Keratinocyte (primary cell): ENCODE results near the gene ZNF33A. TPM values are rescaled to one million over a fixed set of nuclear protein-coding genes. Genes with fewer than 3 reads are reported as not detected.

Experiments used
- DNase-seq: peaks from one replicate; pipeline ENCODE4 v3.0.0-alpha.2; 2011; ENCODE audit warnings: low read depth, missing footprints, low spot score
- FAIRE-seq: peaks from 2 replicates; lab custom pipeline; 2011; peaks lifted over from hg19 to GRCh38; lab: Jason Lieb, UNC
- H2AFZ ChIP-seq: 2 replicates; pipeline ENCODE4 v1.6.0; 2012; ENCODE audit warnings: low read length, control low read depth, inconsistent platforms; ENCODE audit not compliant: control insufficient read depth
- H3K27ac ChIP-seq: 2 replicates; pipeline ENCODE4 v1.5.1; 2011; ENCODE audit warnings: low read length; ENCODE audit not compliant: control insufficient read depth, insufficient read depth
- H3K27me3 ChIP-seq: 3 replicates; pipeline ENCODE4 v1.6.0; 2011; ENCODE audit warnings: low read length; ENCODE audit not compliant: control insufficient read depth, insufficient read depth; ENCODE audit errors: extremely low read depth
- H3K36me3 ChIP-seq, 2 experiments: 2 replicates in 1 of 2; 3 replicates in 1 of 2; pipeline ENCODE4 v1.5.1; 2011; ENCODE audit warnings: low read length in 2 of 2, mild to moderate bottlenecking in 1 of 2; ENCODE audit not compliant: control insufficient read depth in 2 of 2, insufficient read depth in 2 of 2; ENCODE audit errors: extremely low read depth in 1 of 2
- H3K4me1 ChIP-seq: 3 replicates; pipeline ENCODE4 v1.5.1; 2011; ENCODE audit warnings: low read length; ENCODE audit not compliant: control insufficient read depth, insufficient read depth; ENCODE audit errors: extremely low read depth
- H3K4me2 ChIP-seq: 3 replicates; pipeline ENCODE4 v1.6.0; 2011; ENCODE audit warnings: low read depth, low read length; ENCODE audit not compliant: control insufficient read depth, insufficient read depth; ENCODE audit errors: extremely low read depth
- H3K4me3 ChIP-seq, 3 experiments: fragments of 200-600 bp in 1 of 3; sonication (generic) in 1 of 3; 2 replicates in 2 of 3; 3 replicates in 1 of 3; pipeline ENCODE4 v1.5.1; 2011 to 2016; ENCODE audit warnings: low read length in 3 of 3, mild to moderate bottlenecking in 3 of 3, control low read depth in 2 of 3, inconsistent platforms in 1 of 3, low read depth in 1 of 3, mixed read lengths in 1 of 3, mixed run types in 1 of 3, moderate library complexity in 1 of 3; ENCODE audit not compliant: control insufficient read depth in 2 of 3, insufficient read depth in 2 of 3; ENCODE audit errors: extremely low read depth in 1 of 3
- H3K79me2 ChIP-seq: 2 replicates; pipeline ENCODE4 v1.6.0; 2012; ENCODE audit warnings: low read length; ENCODE audit not compliant: control insufficient read depth, insufficient read depth
- H3K9ac ChIP-seq: 3 replicates; pipeline ENCODE4 v1.6.0; 2011; ENCODE audit warnings: low read length; ENCODE audit not compliant: control insufficient read depth, insufficient read depth; ENCODE audit errors: extremely low read depth
- H3K9me1 ChIP-seq: 3 replicates; pipeline ENCODE4 v1.6.0; 2011; ENCODE audit warnings: low read length; ENCODE audit not compliant: control insufficient read depth, insufficient read depth; ENCODE audit errors: extremely low read depth
- H3K9me3 ChIP-seq: 2 replicates; pipeline ENCODE4 v1.5.1; 2012; ENCODE audit warnings: low read depth, low read length; ENCODE audit not compliant: control insufficient read depth
- H4K20me1 ChIP-seq: 3 replicates; pipeline ENCODE4 v1.6.0; 2011; ENCODE audit warnings: low read length; ENCODE audit not compliant: control insufficient read depth, insufficient read depth; ENCODE audit errors: extremely low read depth
- CTCF ChIP-seq, 3 experiments: IDR thresholded peaks in 1 of 3; conservative IDR thresholded peaks in 1 of 3; optimal IDR thresholded peaks in 1 of 3; 2 replicates in 2 of 3; 3 replicates in 1 of 3; pipeline versions ENCODE3 to v1.5.1; 2011; ENCODE audit warnings: low read length in 3 of 3, mild to moderate bottlenecking in 3 of 3, moderate library complexity in 2 of 3, control low read depth in 1 of 3, inconsistent platforms in 1 of 3; ENCODE audit not compliant: insufficient read depth in 2 of 3; ENCODE audit errors: extremely low read depth in 1 of 3
- EZH2 ChIP-seq: IDR thresholded peaks from one replicate; pipeline ENCODE4 v1.6.1; 2012; ENCODE audit warnings: inconsistent platforms, mild to moderate bottlenecking, low read length, moderate library complexity
- dilution Hi-C: fragments of 300-500 bp; cut with MboI; formaldehyde crosslinking; loops from one replicate; pipeline ENCODE4 v1.7.0; 2020; ENCODE audit warnings: low sequenced_read_pairs; ENCODE audit not compliant: extremely low pct_ligation_motif_present
- polyA minus RNA-seq, 3 experiments: library from RNA; depleted of rRNA, polyadenylated mRNA; stranded (reverse); fragments of >200 nt; gene quantifications; 1 replicate in 1 of 3; 2 replicates in 1 of 3; 3 replicates in 1 of 3; pipeline ENCODE4 v1.2.3, GENCODE V29; 2011
- polyA plus RNA-seq, 5 experiments: library from polyadenylated mRNA; depleted of rRNA in 3 of 5; stranded (reverse) in 3 of 5; stranded (forward) in 1 of 5; unstranded in 1 of 5; fragments of >200 nt; gene quantifications; 1 replicate in 1 of 5; 2 replicates in 3 of 5; 3 replicates in 1 of 5; pipeline versions ENCODE4 v1.2.1 to v1.2.3, GENCODE V29; 2011 to 2012; ENCODE audit warnings: missing spikeins in 2 of 5, low read depth in 1 of 5, low replicate concordance in 1 of 5

The ZNF33A gene
- 8.9 to 14.3 TPM (median 12.3 TPM) in 3 replicates for polyA plus RNA-seq
- polyA plus RNA-seq (2011; ENCODE audit: low read depth): 12.9 TPM
- polyA plus RNA-seq (2011; cell fraction: cytosol; rRNA removed): 5.2 and 8.9 TPM in 2 replicates
- 16.8 and 17.6 TPM in 2 replicates for polyA plus RNA-seq (2011; cell fraction: nucleus; rRNA removed)
- polyA plus RNA-seq (2012; ENCODE audit: low replicate concordance): 8.6 and 12.3 TPM in 2 replicates
- 4.0 to 18.7 TPM (median 11.3 TPM) in 3 replicates for polyA minus RNA-seq
- polyA minus RNA-seq (2011; cell fraction: cytosol; rRNA and poly(A)+ RNA removed): 6.1 TPM
- polyA minus RNA-seq (2011; cell fraction: nucleus; rRNA and poly(A)+ RNA removed): 12.8 and 28.9 TPM in 2 replicates

- Histone ChIP-seq H3K4me1 (peaks cover 3% of the 10 kb centered on the region), H3K9me1 (no peaks in the 10 kb centered on the region), H3K27me3 (no peaks in the 10 kb centered on the region), H3K79me2 (peaks cover 12% of the 10 kb centered on the region), H3K9ac (peak within 1 kb of the TSS; percentile 90), H3K36me3 (peaks cover 0 to 1% of the 10 kb centered on the region in 2 experiments), H3K4me2 (peak within 1 kb of the TSS; percentile 70), H3K9me3 (no peaks in the 10 kb centered on the region), H4K20me1 (no peaks in the 10 kb centered on the region), H2AFZ (peak within 1 kb of the TSS; percentile 97), H3K4me3 (peak within 1 kb of the TSS; percentile 71 to 91 (median 72)), H3K27ac (peak within 1 kb of the TSS; percentile 81)
- TF ChIP-seq CTCF (optimal IDR thresholded peaks at IDR 0.05 in 1 of 3, IDR thresholded peaks at IDR 0.05 in 1 of 3, conservative IDR thresholded peaks at IDR 0.05 in 1 of 3; ENCODE audit: extremely low read depth in 1 of 3, insufficient read depth in 2 of 3, low read length in 3 of 3) (no peak), EZH2 (no peak)
- dilution Hi-C loops: no loop called here
- DNase-seq (peak; percentile 36), FAIRE-seq (peak; percentile 75)
Measured at GRCh38 chr10:38010119-38010903, at the start of gene ZNF33A. Gene ZNF33A (plus strand): TSS chr10:38010675. CDS start chr10:38012342, 1,667 bp downstream.

- FAIRE-seq: no peak
- H3K4me1 ChIP-seq: no peaks in the 10 kb centered on the region
Measured at GRCh38 chr10:37965006-37965405, 45.5 kb upstream of the ZNF33A start.

More at GRCh38 chr10:37965006-37965405, 45.5 kb upstream of the ZNF33A start:
- H3K9ac ChIP-seq: no peak overlapping the region
- H3K9me3 ChIP-seq: no peaks in the 10 kb centered on the region
- dilution Hi-C loops: no loop called here
- H3K27me3 ChIP-seq: no peaks in the 10 kb centered on the region
- H4K20me1 ChIP-seq: no peaks in the 10 kb centered on the region
- H2AFZ ChIP-seq: no peak overlapping the region
- no peaks in the 10 kb centered on the region for H3K9me1 ChIP-seq
- H3K4me2 ChIP-seq: no peak overlapping the region
- no peaks in the 10 kb centered on the region for H3K36me3 ChIP-seq
- TF ChIP-seq CTCF (optimal IDR thresholded peaks at IDR 0.05 in 1 of 3, IDR thresholded peaks at IDR 0.05 in 1 of 3, conservative IDR thresholded peaks at IDR 0.05 in 1 of 3; ENCODE audit: extremely low read depth in 1 of 3, insufficient read depth in 2 of 3, low read length in 3 of 3): no peak
- H3K79me2 ChIP-seq: no peaks in the 10 kb centered on the region
- DNase-seq: no peak
- no peak overlapping the region for H3K27ac ChIP-seq
- no peak overlapping the region for H3K4me3 ChIP-seq
